ENCODE data around the gene PPARGC1A.

GRCh38 chr4:23932186-23932585 lies 42.3 kb upstream of the PPARGC1A start:
- TF ChIP-seq POLR2A (IDR thresholded peaks at IDR 0.05; ENCODE audit: low read depth, low read length), result no peak
- no peak for TF ChIP-seq TAF1 (IDR thresholded peaks at IDR 0.05; ENCODE audit: borderline replicate concordance, low read depth, low read length)
- TF ChIP-seq POLR2AphosphoS5 (IDR thresholded peaks at IDR 0.05; ENCODE audit: low read depth, low read length), result no peak
